ENCODE data around the gene RASSF1.
A peak's percentile ranks its signal among the peaks of the same experiment; 100 is the strongest.

RASSF1 gene

GRCh38 chr3:50365080-50365841, 24.6 kb upstream of the RASSF1 start:
- FAIRE-seq, result no peak

- no peak for FAIRE-seq
These were observed 24.0 kb upstream of the RASSF1 start for GRCh38 chr3:50364573-50365079.

GRCh38 chr3:50359760-50360110, 19.1 kb upstream of the RASSF1 start:
- FAIRE-seq, result no peak

- peak; percentile 98 for FAIRE-seq
These were observed 18.5 kb upstream of the RASSF1 start, which contains the start of gene TMEM115 for GRCh38 chr3:50358911-50359759. TSS of gene TMEM115 (minus strand) at chr3:50359521. CDS start at chr3:50359063, 458 bp downstream.

GRCh38 chr3:50358355-50358910, 17.8 kb upstream of the RASSF1 start:
- no peak for FAIRE-seq

GRCh38 chr3:50357481-50357880, 16.8 kb upstream of the RASSF1 start:
- FAIRE-seq, result no peak

GRCh38 chr3:50356553-50356952, 15.9 kb upstream of the RASSF1 start:
- no peak for FAIRE-seq

GRCh38 chr3:50355829-50356552, 15.4 kb upstream of the RASSF1 start:
- FAIRE-seq, result no peak

GRCh38 chr3:50354850-50355249, 14.2 kb upstream of the RASSF1 start:
- FAIRE-seq, result no peak

GRCh38 chr3:50354186-50354764, 13.6 kb upstream of the RASSF1 start:
- FAIRE-seq, result no peak

GRCh38 chr3:50353245-50354004, 12.8 kb upstream of the RASSF1 start:
- no peak for FAIRE-seq

- no peak for FAIRE-seq
These were observed 12.1 kb upstream of the RASSF1 start for GRCh38 chr3:50352781-50353180.

GRCh38 chr3:50351323-50351697, 10.7 kb upstream of the RASSF1 start:
- FAIRE-seq, result no peak

- FAIRE-seq, result peak; percentile 23
These were observed 10.1 kb upstream of the RASSF1 start, which contains the start of the genes CYB561D2 and NPRL2 for GRCh38 chr3:50350527-50351322. TSS of gene CYB561D2 (plus strand) at chr3:50350862. CDS start at chr3:50351434, 572 bp downstream. TSS of gene NPRL2 (minus strand) at chr3:50350775. CDS start at chr3:50350652, 123 bp downstream.

- FAIRE-seq, result no peak
These were observed 9.5 kb upstream of the RASSF1 start for GRCh38 chr3:50350213-50350526.

GRCh38 chr3:50347187-50347813, 6.7 kb upstream of the RASSF1 start:
- FAIRE-seq, result peak; percentile 82

- no peak for FAIRE-seq
These were observed 5.1 kb upstream of the RASSF1 start, which contains the start of gene ZMYND10 for GRCh38 chr3:50345586-50346234. TSS of gene ZMYND10 (minus strand) at chr3:50345732. CDS start at chr3:50345579, 153 bp downstream.

- no peak for FAIRE-seq
These were observed 4.4 kb upstream of the RASSF1 start for GRCh38 chr3:50345008-50345407.
